Glutamatergic neuron (in vitro differentiated cells): ENCODE measurements around the gene FAM227A. TPM values are rescaled to one million over a fixed set of nuclear protein-coding genes. Genes with fewer than 3 reads are reported as not detected.
A peak's percentile ranks its signal among the peaks of the same experiment; 100 is the strongest.

ENCODE experiments used
- DNase-seq: peaks from one replicate; pipeline ENCODE4 v3.0.0; 2022
- H3K27ac Mint-ChIP-seq: one replicate; pipeline ENCODE4 v1.8.0; 2020; ENCODE audit warnings: mild to moderate bottlenecking, mixed read lengths, inconsistent platforms; ENCODE audit not compliant: unreplicated experiment
- H3K27me3 Mint-ChIP-seq: one replicate; pipeline ENCODE4 v1.8.0; 2020; ENCODE audit warnings: mild to moderate bottlenecking, moderate library complexity, mixed read lengths, inconsistent platforms; ENCODE audit not compliant: unreplicated experiment
- H3K36me3 Mint-ChIP-seq: one replicate; pipeline ENCODE4 v1.8.0; 2020; ENCODE audit warnings: mild to moderate bottlenecking, mixed read lengths, inconsistent platforms; ENCODE audit not compliant: unreplicated experiment
- H3K4me1 Mint-ChIP-seq: one replicate; pipeline ENCODE4 v1.8.0; 2020; ENCODE audit warnings: mild to moderate bottlenecking, low read depth, mixed read lengths, inconsistent platforms; ENCODE audit not compliant: unreplicated experiment
- H3K4me3 Mint-ChIP-seq: one replicate; pipeline ENCODE4 v1.8.0; 2020; ENCODE audit warnings: mild to moderate bottlenecking, mixed read lengths, inconsistent platforms; ENCODE audit not compliant: unreplicated experiment
- H3K9me3 Mint-ChIP-seq: one replicate; pipeline ENCODE4 v1.8.0; 2020; ENCODE audit warnings: mild to moderate bottlenecking, moderate library complexity, mixed read lengths, inconsistent platforms; ENCODE audit not compliant: unreplicated experiment
- total RNA-seq: library from RNA; stranded (reverse); fragmentation: NEBNext Ultra II Directional; extraction: Animal tissue kit (Norgen Biotek cat#: 25700); gene quantifications from one replicate; pipeline ENCODE4 v1.2.1, GENCODE V29; 2021; ENCODE audit not compliant: unreplicated experiment
- TF ChIP-seq, protein P1 (sequence below): fragments of 200-600 bp; sonication (generic); IDR thresholded peaks from one replicate; pipeline ENCODE4 v1.5.0; 2021; ENCODE audit not compliant: partially characterized antibody, unreplicated experiment

FAM227A gene
- total RNA-seq, 1 donor from 2014 or later: 6.3 TPM

DNA sequence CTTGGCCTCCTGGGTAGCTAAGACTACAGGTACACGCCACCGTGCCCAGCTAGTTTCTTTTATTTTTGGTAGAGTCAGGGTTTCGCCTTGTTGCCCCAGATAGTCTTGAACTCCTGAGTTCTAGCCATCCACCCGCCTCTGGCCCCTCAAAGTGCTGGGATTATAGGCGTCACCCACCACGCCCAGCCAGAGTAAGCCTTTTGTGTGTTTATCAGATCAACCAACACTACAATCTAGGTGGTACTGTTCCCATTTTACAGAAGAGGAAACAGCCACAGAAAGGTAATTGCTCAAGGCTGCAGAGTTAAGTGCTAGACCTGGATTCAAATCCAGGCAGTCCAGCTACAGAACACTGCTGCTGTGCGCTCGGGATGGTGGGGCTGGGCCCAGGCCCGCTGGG lies 28.7 kb upstream of the FAM227A start:
- no peak for DNase-seq
- Mint-ChIP-seq H3K4me1 (peaks cover 8% of the 10 kb centered on the region), H3K4me3 (no peak overlapping the region), H3K27ac (no peak overlapping the region), H3K27me3 (peaks cover 2% of the 10 kb centered on the region), H3K9me3 (peaks cover 9% of the 10 kb centered on the region), H3K36me3 (peaks cover 7% of the 10 kb centered on the region)
- TF ChIP-seq, protein P1, sequence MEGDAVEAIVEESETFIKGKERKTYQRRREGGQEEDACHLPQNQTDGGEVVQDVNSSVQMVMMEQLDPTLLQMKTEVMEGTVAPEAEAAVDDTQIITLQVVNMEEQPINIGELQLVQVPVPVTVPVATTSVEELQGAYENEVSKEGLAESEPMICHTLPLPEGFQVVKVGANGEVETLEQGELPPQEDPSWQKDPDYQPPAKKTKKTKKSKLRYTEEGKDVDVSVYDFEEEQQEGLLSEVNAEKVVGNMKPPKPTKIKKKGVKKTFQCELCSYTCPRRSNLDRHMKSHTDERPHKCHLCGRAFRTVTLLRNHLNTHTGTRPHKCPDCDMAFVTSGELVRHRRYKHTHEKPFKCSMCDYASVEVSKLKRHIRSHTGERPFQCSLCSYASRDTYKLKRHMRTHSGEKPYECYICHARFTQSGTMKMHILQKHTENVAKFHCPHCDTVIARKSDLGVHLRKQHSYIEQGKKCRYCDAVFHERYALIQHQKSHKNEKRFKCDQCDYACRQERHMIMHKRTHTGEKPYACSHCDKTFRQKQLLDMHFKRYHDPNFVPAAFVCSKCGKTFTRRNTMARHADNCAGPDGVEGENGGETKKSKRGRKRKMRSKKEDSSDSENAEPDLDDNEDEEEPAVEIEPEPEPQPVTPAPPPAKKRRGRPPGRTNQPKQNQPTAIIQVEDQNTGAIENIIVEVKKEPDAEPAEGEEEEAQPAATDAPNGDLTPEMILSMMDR: no peak

DNA sequence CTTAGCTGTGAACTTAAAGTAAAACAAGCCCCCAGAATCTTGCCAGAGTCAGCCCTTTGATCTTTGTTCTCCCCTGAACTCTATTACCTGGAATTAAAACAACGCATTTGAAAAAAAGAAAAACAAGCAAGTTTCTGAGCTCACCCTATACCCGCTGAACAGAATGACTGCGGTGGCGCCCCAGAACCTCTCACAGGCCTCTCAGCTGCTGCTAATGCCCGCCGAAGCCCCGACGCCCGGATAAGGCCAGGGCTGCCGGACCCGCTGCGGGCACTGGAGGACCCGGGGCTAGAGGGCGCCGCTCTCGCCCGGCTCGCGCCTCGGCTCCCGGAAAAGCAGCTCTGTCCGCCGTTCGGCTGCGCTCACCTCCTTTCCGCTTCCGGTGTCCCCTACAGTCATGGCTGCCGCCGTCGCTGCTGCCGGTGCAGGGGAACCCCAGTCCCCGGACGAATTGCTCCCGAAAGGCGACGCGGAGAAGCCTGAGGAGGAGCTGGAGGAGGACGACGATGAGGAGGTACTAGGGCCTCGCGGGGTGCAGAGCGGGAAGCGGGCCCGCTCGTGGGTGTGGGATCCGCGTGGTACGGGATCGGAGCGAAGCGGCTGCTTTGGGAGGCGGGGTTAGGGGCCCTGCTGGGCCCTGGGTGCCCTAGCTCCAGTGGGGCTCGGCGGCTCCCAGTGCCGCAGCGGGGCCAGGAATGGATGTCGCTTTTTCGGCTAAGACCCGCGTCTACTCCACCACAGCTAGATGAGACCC lies 25.6 kb upstream of the FAM227A start, which contains the start of gene TOMM22:
Gene TOMM22 (plus strand): TSS at position 376 of the 754 bp plus-strand sequence. CDS start 22 bp downstream, at position 398.
- DNase-seq: peak; percentile 90
- Mint-ChIP-seq H3K27ac (peak within 1 kb of the TSS; percentile 94), H3K36me3 (peaks cover 7% of the 10 kb centered on the region), H3K27me3 (peaks cover 2% of the 10 kb centered on the region), H3K9me3 (peaks cover 9% of the 10 kb centered on the region), H3K4me3 (peak within 1 kb of the TSS; percentile 99), H3K4me1 (peaks cover 8% of the 10 kb centered on the region)
- TF ChIP-seq, protein P1: no peak

DNA sequence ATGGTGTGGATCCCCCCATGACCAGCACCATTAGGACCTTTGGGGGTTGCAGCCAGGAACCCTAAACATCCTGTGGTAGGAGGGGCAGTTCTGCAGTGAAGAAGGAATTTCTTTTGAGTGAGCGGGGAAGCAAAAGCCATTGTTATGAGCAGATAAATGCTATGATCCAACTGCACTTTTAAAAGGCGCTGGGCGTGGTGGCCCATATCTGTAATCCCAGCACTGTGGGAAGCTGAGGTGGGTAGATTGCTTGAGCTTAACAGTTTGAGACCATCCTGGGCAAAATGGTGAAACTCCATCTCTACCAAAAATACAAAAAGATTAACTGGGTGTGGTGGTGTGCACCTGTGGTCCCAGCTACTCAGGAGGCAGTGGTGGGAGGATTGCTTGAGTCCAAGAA lies 19.6 kb upstream of the FAM227A start:
- no peak for DNase-seq
- H3K4me3 Mint-ChIP-seq: no peak overlapping the region
- peaks cover 2% of the 10 kb centered on the region for H3K4me1 Mint-ChIP-seq
- TF ChIP-seq, protein P1: no peak
- H3K9me3 Mint-ChIP-seq: peaks cover 2% of the 10 kb centered on the region
- no peak overlapping the region for H3K27ac Mint-ChIP-seq
- peaks cover 7% of the 10 kb centered on the region for H3K27me3 Mint-ChIP-seq
- no peaks in the 10 kb centered on the region for H3K36me3 Mint-ChIP-seq

DNA sequence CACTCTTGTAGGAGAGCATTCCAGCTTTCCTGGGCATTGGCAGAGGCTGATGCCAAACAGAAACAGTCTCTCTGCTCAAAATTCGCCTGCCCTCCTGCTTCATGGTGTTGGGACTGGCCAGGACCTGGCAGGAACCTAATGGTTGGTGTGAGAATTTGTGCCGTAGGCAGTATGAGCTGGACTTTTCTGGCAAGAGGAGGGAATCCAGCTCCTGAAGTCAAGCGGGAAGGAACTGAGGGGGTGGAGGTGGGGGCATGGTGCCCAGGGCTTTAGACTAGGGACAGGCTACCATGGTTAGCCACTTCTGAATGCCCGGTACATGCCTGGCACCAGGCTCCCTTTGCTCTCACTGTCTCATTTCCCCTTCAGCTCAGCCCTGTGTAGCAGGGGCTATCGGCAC lies 18.7 kb upstream of the FAM227A start:
- peaks cover 6% of the 10 kb centered on the region for H3K27me3 Mint-ChIP-seq
- peaks cover 2% of the 10 kb centered on the region for H3K4me1 Mint-ChIP-seq
- TF ChIP-seq, protein P1: no peak
- no peak overlapping the region for H3K4me3 Mint-ChIP-seq
- H3K36me3 Mint-ChIP-seq: no peaks in the 10 kb centered on the region
- H3K27ac Mint-ChIP-seq: no peak overlapping the region
- no peak for DNase-seq
- peaks cover 2% of the 10 kb centered on the region for H3K9me3 Mint-ChIP-seq
